Measurements from ENCODE around the gene TRAF2. TPM values are rescaled to one million over a fixed set of nuclear protein-coding genes. Genes with fewer than 3 reads are reported as not detected.

The TRAF2 gene
- total and polyA plus RNA-seq, 2 of the 13 experiments (the other 11 are each of a cell fraction or from before 2014, with no cell fraction given): 12.4 to 13.6 TPM

DNA sequence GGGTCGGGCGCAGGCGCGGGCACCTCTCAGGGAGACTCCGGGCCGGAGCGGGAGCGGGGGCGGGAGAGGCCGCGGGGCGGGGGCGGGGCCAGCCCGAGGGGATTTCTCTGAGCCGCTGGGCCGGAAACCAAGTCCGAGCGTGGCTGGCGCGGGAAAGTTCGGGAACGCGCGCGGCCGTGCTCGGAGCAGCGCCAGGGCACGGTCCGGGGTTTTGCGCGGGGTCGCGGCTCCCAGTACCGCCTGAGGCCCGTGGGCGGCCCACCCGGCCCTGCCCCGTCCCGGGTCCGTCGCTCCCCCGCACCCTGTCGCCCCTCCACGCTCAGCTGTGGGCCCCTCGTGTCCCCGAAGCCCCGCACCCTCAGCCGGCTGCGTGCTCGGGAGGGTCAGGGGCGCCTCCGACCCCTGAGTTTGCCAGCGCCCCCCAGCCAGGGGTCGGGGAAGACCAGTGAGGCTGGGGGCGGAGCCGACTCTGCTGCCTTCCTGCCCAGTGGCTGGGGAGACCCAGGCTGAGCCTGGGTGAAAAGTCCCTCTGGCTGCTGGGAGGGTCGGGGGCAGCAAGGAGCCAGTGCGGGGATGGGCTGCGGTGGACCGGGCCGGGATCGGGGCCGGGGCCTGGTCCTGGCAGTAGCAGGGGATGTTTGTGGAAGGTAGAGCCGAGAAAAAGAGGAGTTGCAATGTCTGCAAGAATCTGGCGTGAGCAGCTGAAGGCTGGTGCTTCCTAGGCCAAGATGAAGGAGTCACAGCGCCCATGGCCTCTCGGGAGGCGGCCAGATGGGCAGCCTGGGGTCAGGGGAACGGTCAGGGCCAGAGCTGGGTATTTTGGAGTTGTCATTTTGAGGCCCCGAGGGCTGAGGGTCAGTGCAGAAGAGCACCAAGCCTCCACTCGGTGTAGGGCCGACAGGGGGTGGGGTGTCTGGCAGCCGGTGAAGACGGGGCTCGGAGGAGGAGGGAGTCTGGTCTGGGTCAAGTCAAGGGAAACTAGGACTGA lies 588 bp downstream of the TRAF2 start (continued):
- TF ChIP-seq, protein P1, sequence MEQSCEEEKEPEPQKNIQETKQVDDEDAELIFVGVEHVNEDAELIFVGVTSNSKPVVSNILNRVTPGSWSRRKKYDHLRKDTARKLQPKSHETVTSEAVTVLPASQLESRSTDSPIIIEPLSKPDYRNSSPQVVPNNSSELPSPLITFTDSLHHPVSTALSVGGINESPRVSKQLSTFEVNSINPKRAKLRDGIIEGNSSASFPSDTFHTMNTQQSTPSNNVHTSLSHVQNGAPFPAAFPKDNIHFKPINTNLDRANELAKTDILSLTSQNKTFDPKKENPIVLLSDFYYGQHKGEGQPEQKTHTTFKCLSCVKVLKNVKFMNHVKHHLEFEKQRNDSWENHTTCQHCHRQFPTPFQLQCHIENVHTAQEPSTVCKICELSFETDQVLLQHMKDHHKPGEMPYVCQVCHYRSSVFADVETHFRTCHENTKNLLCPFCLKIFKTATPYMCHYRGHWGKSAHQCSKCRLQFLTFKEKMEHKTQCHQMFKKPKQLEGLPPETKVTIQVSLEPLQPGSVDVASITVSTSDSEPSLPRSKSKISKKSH (CRISPR knock-in tag; IDR thresholded peaks at IDR 0.05; ENCODE audit: borderline replicate concordance): 0 out of 2 replicates have a peak, but pooled peaks have one; percentile 53
- TF ChIP-seq, protein P2, sequence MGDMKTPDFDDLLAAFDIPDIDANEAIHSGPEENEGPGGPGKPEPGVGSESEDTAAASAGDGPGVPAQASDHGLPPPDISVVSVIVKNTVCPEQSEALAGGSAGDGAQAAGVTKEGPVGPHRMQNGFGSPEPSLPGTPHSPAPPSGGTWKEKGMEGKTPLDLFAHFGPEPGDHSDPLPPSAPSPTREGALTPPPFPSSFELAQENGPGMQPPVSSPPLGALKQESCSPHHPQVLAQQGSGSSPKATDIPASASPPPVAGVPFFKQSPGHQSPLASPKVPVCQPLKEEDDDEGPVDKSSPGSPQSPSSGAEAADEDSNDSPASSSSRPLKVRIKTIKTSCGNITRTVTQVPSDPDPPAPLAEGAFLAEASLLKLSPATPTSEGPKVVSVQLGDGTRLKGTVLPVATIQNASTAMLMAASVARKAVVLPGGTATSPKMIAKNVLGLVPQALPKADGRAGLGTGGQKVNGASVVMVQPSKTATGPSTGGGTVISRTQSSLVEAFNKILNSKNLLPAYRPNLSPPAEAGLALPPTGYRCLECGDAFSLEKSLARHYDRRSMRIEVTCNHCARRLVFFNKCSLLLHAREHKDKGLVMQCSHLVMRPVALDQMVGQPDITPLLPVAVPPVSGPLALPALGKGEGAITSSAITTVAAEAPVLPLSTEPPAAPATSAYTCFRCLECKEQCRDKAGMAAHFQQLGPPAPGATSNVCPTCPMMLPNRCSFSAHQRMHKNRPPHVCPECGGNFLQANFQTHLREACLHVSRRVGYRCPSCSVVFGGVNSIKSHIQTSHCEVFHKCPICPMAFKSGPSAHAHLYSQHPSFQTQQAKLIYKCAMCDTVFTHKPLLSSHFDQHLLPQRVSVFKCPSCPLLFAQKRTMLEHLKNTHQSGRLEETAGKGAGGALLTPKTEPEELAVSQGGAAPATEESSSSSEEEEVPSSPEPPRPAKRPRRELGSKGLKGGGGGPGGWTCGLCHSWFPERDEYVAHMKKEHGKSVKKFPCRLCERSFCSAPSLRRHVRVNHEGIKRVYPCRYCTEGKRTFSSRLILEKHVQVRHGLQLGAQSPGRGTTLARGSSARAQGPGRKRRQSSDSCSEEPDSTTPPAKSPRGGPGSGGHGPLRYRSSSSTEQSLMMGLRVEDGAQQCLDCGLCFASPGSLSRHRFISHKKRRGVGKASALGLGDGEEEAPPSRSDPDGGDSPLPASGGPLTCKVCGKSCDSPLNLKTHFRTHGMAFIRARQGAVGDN (CRISPR knock-in tag; IDR thresholded peaks at IDR 0.05): peak; percentile 50; the same call in 1 of the 2 replicates
- TF ChIP-seq, protein P3, sequence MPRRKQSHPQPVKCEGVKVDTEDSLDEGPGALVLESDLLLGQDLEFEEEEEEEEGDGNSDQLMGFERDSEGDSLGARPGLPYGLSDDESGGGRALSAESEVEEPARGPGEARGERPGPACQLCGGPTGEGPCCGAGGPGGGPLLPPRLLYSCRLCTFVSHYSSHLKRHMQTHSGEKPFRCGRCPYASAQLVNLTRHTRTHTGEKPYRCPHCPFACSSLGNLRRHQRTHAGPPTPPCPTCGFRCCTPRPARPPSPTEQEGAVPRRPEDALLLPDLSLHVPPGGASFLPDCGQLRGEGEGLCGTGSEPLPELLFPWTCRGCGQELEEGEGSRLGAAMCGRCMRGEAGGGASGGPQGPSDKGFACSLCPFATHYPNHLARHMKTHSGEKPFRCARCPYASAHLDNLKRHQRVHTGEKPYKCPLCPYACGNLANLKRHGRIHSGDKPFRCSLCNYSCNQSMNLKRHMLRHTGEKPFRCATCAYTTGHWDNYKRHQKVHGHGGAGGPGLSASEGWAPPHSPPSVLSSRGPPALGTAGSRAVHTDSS (CRISPR knock-in tag; conservative IDR thresholded peaks at IDR 0.05): no peak
- TF ChIP-seq MED13 (CRISPR knock-in tag; IDR thresholded peaks at IDR 0.05) (peak; percentile 59; the same call in 1 of the 2 replicates), IKZF4 (CRISPR knock-in tag; IDR thresholded peaks at IDR 0.05; ENCODE audit: borderline replicate concordance, low read depth, not compliant biosample characterization) (peak; percentile 40), TBX3 (IDR thresholded peaks at IDR 0.05; ENCODE audit: borderline replicate concordance) (no peak), POLR2AphosphoS5 (IDR thresholded peaks at IDR 0.05; ENCODE audit: low read depth, low read length) (peak; percentile 6; the same call in 1 of the 2 replicates), MYC (CRISPR knock-in tag; IDR thresholded peaks at IDR 0.05; ENCODE audit: borderline replicate concordance) (peak; percentile 65; the same call in 1 of the 2 replicates), NR2F1 (CRISPR knock-in tag; IDR thresholded peaks at IDR 0.05) (peak in 1 of 2 experiments; percentile 33; a peak in 1 of 4 replicates), ZNF737 (CRISPR knock-in tag; IDR thresholded peaks at IDR 0.05; ENCODE audit: borderline replicate concordance) (0 out of 2 replicates have a peak, but pooled peaks have one; percentile 43)
- TF ChIP-seq, protein P4, sequence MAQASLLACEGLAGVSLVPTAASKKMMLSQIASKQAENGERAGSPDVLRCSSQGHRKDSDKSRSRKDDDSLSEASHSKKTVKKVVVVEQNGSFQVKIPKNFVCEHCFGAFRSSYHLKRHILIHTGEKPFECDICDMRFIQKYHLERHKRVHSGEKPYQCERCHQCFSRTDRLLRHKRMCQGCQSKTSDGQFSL (CRISPR knock-in tag; IDR thresholded peaks at IDR 0.05): peak; percentile 20; the same call in 1 of the 2 replicates
- TF ChIP-seq, protein P5, sequence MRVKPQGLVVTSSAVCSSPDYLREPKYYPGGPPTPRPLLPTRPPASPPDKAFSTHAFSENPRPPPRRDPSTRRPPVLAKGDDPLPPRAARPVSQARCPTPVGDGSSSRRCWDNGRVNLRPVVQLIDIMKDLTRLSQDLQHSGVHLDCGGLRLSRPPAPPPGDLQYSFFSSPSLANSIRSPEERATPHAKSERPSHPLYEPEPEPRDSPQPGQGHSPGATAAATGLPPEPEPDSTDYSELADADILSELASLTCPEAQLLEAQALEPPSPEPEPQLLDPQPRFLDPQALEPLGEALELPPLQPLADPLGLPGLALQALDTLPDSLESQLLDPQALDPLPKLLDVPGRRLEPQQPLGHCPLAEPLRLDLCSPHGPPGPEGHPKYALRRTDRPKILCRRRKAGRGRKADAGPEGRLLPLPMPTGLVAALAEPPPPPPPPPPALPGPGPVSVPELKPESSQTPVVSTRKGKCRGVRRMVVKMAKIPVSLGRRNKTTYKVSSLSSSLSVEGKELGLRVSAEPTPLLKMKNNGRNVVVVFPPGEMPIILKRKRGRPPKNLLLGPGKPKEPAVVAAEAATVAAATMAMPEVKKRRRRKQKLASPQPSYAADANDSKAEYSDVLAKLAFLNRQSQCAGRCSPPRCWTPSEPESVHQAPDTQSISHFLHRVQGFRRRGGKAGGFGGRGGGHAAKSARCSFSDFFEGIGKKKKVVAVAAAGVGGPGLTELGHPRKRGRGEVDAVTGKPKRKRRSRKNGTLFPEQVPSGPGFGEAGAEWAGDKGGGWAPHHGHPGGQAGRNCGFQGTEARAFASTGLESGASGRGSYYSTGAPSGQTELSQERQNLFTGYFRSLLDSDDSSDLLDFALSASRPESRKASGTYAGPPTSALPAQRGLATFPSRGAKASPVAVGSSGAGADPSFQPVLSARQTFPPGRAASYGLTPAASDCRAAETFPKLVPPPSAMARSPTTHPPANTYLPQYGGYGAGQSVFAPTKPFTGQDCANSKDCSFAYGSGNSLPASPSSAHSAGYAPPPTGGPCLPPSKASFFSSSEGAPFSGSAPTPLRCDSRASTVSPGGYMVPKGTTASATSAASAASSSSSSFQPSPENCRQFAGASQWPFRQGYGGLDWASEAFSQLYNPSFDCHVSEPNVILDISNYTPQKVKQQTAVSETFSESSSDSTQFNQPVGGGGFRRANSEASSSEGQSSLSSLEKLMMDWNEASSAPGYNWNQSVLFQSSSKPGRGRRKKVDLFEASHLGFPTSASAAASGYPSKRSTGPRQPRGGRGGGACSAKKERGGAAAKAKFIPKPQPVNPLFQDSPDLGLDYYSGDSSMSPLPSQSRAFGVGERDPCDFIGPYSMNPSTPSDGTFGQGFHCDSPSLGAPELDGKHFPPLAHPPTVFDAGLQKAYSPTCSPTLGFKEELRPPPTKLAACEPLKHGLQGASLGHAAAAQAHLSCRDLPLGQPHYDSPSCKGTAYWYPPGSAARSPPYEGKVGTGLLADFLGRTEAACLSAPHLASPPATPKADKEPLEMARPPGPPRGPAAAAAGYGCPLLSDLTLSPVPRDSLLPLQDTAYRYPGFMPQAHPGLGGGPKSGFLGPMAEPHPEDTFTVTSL (CRISPR knock-in tag; IDR thresholded peaks at IDR 0.05; ENCODE audit: borderline replicate concordance): 0 out of 2 replicates have a peak, but pooled peaks have one; percentile 35
